ENCODE data around the gene DPEP3. TPM values are rescaled to one million over a fixed set of nuclear protein-coding genes. Genes with fewer than 3 reads are reported as not detected.
"Not testable (repeated sequence)": the region's sequence is repeated elsewhere in the genome, so short reads cannot be mapped to it uniquely, and the experiment has no call there.

The DPEP3 gene
- total RNA-seq, 1 donor from 2014 or later = not detected

DNA sequence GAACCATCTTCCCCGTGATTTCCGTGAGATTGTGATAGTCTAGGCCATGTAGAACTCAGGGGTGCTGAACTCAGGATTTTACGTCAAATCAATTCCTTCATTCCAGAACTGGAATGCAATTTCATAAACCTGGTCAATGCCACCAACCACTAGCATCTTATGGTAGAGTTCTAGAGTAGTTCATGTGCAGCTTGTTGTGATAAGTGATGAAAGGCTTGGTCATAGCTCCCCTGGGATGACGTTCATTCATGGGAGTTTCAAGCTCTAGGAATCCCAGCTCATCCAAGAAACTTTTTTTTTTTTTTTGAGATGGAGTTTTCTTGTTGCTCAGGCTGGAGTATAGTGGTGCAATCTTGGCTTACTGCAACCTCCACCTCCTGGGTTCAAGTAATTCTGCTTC is 22.7 kb upstream of the DPEP3 start:
- no peaks in the 10 kb centered on the region for H3K27me3 Mint-ChIP-seq (ENCODE audit: insufficient read depth)
- H3K4me3 Mint-ChIP-seq = no peak overlapping the region
- H3K36me3 Mint-ChIP-seq (ENCODE audit: low read depth) = peaks cover 2% of the 10 kb centered on the region
- no peak for DNase-seq (ENCODE audit: low spot score)
- H3K4me1 Mint-ChIP-seq (ENCODE audit: low read depth) = peaks cover 41% of the 10 kb centered on the region
- intact Hi-C loops (cut with micrococcal nuclease) = no loop called here
- H3K27ac Mint-ChIP-seq = no peak overlapping the region
- H3K9me3 Mint-ChIP-seq = no peaks in the 10 kb centered on the region

DNA sequence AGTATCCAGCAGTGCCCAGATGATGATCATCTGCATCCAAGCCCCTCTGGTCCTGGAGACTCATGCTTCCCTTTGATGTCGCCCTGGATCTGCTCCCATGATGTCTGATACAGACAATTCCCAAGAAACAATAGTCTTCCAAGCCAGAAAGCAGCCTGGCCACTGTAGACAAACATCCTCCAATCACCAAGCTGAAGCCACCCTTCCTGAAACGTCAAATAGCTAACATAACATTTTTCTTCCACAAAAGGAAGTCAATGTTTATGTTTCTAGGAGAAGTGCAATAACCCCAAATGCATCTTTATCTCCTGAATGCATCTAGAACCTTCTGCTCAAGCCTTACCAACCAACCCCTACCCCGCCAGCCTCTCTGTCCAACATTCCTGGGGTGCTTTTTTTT is 20.2 kb upstream of the DPEP3 start:
- peak overlapping the region; percentile 85 for H3K4me3 Mint-ChIP-seq
- peaks cover 2% of the 10 kb centered on the region for H3K36me3 Mint-ChIP-seq (ENCODE audit: low read depth)
- DNase-seq (ENCODE audit: low spot score) = no peak
- H3K27me3 Mint-ChIP-seq (ENCODE audit: insufficient read depth) = no peaks in the 10 kb centered on the region
- no peaks in the 10 kb centered on the region for H3K9me3 Mint-ChIP-seq
- peaks cover 34% of the 10 kb centered on the region for H3K4me1 Mint-ChIP-seq (ENCODE audit: low read depth)
- intact Hi-C loops (cut with micrococcal nuclease) = no loop called here
- H3K27ac Mint-ChIP-seq = peak overlapping the region; percentile 72

DNA sequence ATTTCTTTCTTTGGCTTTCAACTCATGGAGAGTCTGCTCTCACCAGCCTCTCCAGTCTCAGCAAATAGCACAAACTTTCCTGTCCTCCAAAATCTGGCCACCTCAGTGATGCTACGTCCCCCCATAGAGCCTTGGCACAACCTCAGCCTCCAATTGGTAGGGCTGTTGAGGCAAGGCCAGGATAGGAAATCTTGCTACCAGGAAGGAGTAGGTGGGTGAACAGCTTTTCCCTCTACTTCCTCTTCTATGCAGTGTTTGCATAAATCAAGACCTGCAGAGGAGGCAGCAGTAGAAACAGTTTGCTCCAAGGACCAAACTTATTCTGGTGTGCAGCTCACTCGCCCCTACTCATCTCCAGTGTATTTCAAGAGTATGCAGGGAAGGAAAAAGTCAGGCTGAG is 19.7 kb upstream of the DPEP3 start:
- peaks cover 34% of the 10 kb centered on the region for H3K4me1 Mint-ChIP-seq (ENCODE audit: low read depth)
- intact Hi-C loops (cut with micrococcal nuclease) = no loop called here
- H3K4me3 Mint-ChIP-seq = peak overlapping the region; percentile 85
- no peaks in the 10 kb centered on the region for H3K9me3 Mint-ChIP-seq
- DNase-seq (ENCODE audit: low spot score) = no peak
- H3K27ac Mint-ChIP-seq = peak overlapping the region; percentile 94
- no peaks in the 10 kb centered on the region for H3K27me3 Mint-ChIP-seq (ENCODE audit: insufficient read depth)
- H3K36me3 Mint-ChIP-seq (ENCODE audit: low read depth) = peaks cover 2% of the 10 kb centered on the region

DNA sequence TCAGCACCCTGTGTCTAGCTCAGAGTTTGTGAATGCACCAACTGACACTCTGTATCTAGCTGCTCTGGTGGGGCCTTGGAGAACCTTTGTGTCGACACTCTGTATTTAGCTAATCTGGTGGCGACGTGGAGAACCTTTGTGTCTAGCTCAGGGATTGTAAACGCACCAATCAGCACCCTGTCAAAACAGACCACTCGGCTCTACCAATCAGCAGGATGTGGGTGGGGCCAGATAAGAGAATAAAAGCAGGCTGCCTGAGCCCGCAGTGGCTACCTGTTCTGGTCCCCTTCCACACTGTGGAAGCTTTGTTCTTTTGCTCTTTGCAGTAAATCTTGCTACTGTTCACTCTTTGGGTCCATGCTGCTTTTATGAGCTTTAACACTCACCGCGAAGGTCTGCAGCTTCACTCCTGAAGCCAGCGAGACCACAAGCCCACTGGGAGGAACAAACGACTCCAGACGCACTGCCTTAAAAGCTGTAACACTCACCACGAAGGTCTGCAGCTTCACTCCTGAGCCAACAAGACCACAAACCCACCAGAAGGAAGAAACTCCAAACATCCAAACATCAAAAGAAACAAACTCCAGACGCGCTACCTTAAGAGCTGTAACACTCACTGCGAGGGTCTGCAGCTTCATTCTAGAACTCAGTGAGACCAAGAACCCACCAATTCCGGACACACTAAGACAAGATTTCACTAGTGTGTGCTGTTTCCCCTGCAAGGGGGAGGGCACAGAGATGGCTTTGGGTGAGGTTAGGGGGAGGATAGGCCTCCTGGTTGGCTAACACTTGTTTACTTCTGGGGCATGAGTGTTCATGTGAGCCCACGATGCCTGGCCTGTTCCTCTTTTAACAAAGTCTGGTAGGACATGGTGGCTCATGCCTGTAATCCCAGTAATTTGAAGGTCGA is 18.7 kb upstream of the DPEP3 start, which contains the start of gene DPEP2:
DPEP2 (minus strand) TSS at position 706 of the 910 bp plus-strand sequence. CDS start 6,272 bp downstream, outside the sequence.
- H3K27me3 Mint-ChIP-seq (ENCODE audit: insufficient read depth); H3K36me3 Mint-ChIP-seq (ENCODE audit: low read depth); intact Hi-C loops (cut with micrococcal nuclease); H3K9me3 Mint-ChIP-seq: not testable (repeated sequence)
- Mint-ChIP-seq H3K4me1 (ENCODE audit: low read depth) (peaks cover 36% of the 10 kb centered on the region), H3K27ac (peak within 1 kb of the TSS; percentile 94), H3K4me3 (peak within 1 kb of the TSS; percentile 85)
- DNase-seq (ENCODE audit: low spot score) = peak; percentile 44

DNA sequence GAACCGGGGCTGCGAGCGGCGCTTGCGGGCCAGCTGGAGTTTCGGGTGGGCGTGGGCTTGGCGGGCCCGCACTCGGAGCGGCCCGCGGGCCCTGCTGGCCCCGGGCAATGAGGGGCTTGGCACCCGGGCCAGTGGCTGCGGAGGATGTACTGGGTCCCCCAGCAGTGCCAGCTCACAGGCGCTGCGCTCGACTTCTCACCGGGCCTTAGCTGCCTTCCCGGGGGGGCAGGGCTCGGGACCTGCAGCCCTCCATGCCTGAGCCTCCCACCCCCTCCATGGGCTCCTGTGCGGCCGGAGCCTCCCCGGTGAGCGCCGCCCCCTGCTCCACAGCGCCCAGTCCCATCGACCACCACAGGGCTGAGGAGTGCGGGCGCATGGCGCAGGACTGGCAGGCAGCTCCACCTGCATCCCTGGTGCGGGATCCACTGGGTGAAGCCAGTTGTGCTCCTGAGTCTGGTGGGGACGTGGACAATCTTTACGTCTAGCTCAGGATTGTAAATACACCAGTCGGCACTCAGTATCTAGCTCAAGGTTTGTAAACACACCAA is 18.0 kb upstream of the DPEP3 start:
- H3K9me3 Mint-ChIP-seq; H3K36me3 Mint-ChIP-seq (ENCODE audit: low read depth); H3K27me3 Mint-ChIP-seq (ENCODE audit: insufficient read depth); H3K4me3 Mint-ChIP-seq; DNase-seq (ENCODE audit: low spot score); intact Hi-C loops (cut with micrococcal nuclease): not testable (repeated sequence)
- peak overlapping the region; percentile 94 for H3K27ac Mint-ChIP-seq
- H3K4me1 Mint-ChIP-seq (ENCODE audit: low read depth) = peaks cover 43% of the 10 kb centered on the region

DNA sequence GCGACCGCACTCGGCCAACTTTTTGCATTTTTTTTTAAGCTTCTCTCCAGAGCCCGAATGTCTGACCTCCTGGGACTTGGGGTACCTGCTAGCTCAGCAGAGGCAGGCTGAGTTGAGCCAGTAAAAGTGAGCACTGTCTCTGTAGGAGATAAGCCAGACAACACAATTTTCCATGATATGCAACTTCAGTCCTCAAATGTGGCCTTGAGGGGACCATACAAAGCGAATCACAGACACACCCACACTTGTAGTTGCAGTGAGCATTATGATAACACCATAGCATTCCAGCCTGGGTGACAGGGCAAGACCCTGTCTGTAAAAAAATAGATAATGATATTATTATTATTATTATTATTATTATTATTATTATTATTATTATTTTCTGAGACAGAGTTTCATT is 16.4 kb upstream of the DPEP3 start:
- intact Hi-C loops (cut with micrococcal nuclease) = no loop called here
- Mint-ChIP-seq H3K4me1 (ENCODE audit: low read depth) (peaks cover 43% of the 10 kb centered on the region), H3K27ac (no peak overlapping the region)

DNA sequence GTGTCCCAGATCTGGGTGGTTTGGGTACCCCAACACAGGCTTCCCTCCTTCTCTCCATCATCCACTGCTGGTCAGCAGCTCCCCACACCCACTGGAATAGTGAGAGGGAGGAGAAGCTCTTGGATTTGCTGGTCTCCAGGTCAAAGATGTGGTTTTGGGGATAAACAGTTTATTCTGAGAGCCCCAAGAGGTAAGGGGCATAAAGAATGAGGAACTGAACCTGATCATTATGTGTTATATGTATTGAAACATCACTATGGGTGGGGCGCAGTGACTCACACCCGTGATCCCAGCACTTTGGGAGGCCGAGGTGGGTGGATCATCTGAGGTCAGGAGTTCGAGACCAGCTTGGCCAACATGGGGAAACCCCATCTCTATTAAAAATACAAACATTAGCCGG is 15.1 kb upstream of the DPEP3 start:
- Mint-ChIP-seq H3K27me3 (ENCODE audit: insufficient read depth) (no peaks in the 10 kb centered on the region), H3K4me3 (peak overlapping the region; percentile 37), H3K27ac (peak overlapping the region; percentile 77), H3K9me3 (no peaks in the 10 kb centered on the region), H3K36me3 (ENCODE audit: low read depth) (peaks cover 2% of the 10 kb centered on the region), H3K4me1 (ENCODE audit: low read depth) (peaks cover 40% of the 10 kb centered on the region)
- no peak for DNase-seq (ENCODE audit: low spot score)
- intact Hi-C loops (cut with micrococcal nuclease) = no loop called here

More for the DNA sequence above, 16.4 kb upstream of the DPEP3 start:
- H3K4me3 Mint-ChIP-seq = no peak overlapping the region
- no peak for DNase-seq (ENCODE audit: low spot score)
- H3K27me3 Mint-ChIP-seq (ENCODE audit: insufficient read depth) = no peaks in the 10 kb centered on the region
- no peaks in the 10 kb centered on the region for H3K9me3 Mint-ChIP-seq
- H3K36me3 Mint-ChIP-seq (ENCODE audit: low read depth) = peaks cover 2% of the 10 kb centered on the region

DNA sequence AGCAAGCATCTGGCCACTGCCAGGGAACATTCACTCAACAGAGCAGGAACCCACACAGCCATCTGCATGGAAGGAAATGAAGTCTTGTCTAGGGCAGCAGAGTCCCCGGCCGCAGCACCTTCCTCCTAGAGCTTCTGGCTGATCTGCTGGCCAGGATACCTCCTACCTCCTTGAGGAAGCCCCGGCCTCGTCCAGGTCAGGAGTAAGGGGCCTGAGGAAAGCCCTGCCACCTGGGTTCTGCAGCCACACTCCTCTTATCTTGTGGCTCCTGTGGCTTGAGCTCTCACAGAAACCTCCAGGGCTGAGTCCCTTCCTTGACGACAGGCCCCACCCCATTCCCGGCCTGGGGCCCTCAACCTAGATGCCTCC is 13.7 kb upstream of the DPEP3 start:
- H3K27me3 Mint-ChIP-seq (ENCODE audit: insufficient read depth); H3K9me3 Mint-ChIP-seq; intact Hi-C loops (cut with micrococcal nuclease); H3K36me3 Mint-ChIP-seq (ENCODE audit: low read depth); DNase-seq (ENCODE audit: low spot score): not testable (repeated sequence)
- peaks cover 26% of the 10 kb centered on the region for H3K4me1 Mint-ChIP-seq (ENCODE audit: low read depth)
- peak overlapping the region; percentile 95 for H3K27ac Mint-ChIP-seq
- peak overlapping the region; percentile 76 for H3K4me3 Mint-ChIP-seq

DNA sequence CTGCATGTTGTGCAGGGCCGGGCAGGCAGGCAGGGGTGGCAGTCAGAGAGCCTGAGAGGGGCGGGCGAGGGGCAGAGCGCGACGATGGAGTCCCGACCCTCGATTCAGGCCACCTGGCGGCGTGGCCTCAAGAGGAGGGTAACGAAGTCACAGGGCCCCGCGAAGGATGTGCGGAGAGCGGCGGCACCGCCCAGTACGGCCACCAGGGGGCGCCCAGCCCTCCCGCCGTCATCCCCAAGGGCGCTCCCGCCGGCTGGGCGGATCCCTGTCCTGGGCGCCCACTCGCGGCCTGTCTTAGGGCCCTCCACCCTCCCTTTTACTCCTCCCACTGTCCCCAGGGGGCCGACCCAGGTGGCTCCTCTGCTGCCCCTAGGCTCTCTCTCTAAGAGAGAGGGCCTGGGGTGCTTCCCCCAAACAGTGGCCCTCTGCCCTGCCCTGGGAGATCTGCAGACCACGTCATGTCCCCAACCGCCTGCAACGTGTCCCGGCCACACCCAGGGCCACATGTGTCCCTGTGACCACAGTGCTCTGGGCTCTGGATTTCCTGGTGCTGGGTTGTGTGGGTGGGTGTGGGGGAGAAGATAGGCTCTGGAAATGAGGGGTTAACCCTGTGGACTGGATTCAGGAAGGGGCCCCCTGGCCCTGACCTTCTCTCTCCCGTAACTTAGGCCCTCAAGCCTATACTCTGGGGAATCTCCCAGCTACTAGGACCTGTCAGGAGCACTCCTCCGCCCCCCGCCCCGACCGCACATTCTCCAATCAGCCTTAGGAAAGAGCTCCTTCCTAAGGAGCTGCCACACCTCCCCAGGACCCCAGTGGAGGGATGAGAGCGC is 13.1 kb upstream of the DPEP3 start:
- Mint-ChIP-seq H3K36me3 (ENCODE audit: low read depth) (no peaks in the 10 kb centered on the region), H3K4me1 (ENCODE audit: low read depth) (peaks cover 22% of the 10 kb centered on the region), H3K4me3 (peak overlapping the region; percentile 76), H3K9me3 (no peaks in the 10 kb centered on the region), H3K27me3 (ENCODE audit: insufficient read depth) (no peaks in the 10 kb centered on the region), H3K27ac (peak overlapping the region; percentile 95)
- peak; percentile 81 for DNase-seq (ENCODE audit: low spot score)
- intact Hi-C loops (cut with micrococcal nuclease) = loop anchor here (1.0 kb wide), 6 partner anchors 9 to 236 kb away; partner anchors contain the start of genes DDX28, DUS2 and SLC12A4

DNA sequence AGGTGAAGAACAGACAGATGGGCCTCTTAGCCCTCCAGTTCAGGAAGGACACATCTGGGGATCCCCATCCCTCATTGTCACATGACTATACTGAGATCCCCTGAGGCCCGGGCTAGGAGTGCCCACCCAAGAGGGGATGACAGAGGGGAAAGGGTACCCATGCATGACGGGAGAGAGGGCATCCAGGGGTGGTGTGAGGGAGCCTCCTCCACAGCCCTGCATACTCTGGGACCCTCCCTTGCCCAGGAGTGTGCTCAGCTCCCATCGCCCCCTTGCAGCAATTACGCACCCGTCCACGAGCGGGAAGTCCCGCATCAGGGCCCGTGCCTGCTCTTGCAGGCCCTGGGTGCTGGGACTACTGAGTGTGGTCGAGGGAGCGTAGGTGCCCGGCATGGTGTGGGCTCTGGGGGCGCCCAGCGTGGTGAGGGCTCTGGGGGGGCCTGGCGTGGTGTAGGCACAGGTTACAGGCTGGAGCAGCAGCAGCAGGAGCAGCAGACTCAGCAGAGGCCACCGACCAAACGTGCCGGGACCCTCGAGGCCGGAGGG is 12.4 kb upstream of the DPEP3 start:
- intact Hi-C loops (cut with micrococcal nuclease) = loop anchor here (1.0 kb wide), 6 partner anchors 8 to 237 kb away; partner anchors contain the start of genes DDX28, DUS2 and SLC12A4
- Mint-ChIP-seq H3K27me3 (ENCODE audit: insufficient read depth) (no peaks in the 10 kb centered on the region), H3K4me1 (ENCODE audit: low read depth) (peaks cover 22% of the 10 kb centered on the region), H3K36me3 (ENCODE audit: low read depth) (no peaks in the 10 kb centered on the region), H3K9me3 (no peaks in the 10 kb centered on the region), H3K4me3 (no peak overlapping the region), H3K27ac (peak overlapping the region; percentile 48)
- no peak for DNase-seq (ENCODE audit: low spot score)

DNA sequence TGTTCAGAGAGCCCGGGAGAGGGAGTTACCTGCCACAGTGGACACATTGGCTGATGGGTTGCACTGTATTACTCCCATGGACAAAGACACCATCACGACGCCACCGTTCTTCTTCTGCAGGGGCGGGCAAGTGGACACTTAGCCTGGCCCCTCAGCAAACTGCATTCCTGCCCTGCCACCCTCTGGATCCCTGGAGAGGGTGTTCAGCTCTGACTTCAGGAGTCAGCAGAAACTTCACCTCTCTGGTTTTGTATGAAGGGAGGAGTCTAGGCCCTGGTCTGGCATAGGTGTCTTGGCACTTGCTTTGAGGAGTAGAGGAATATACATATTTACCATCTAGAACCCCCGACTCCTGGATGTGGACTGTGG is 9.7 kb upstream of the DPEP3 start:
- H3K4me3 Mint-ChIP-seq = no peak overlapping the region
- no peaks in the 10 kb centered on the region for H3K36me3 Mint-ChIP-seq (ENCODE audit: low read depth)
- no peak overlapping the region for H3K27ac Mint-ChIP-seq
- intact Hi-C loops (cut with micrococcal nuclease) = no loop called here
- H3K27me3 Mint-ChIP-seq (ENCODE audit: insufficient read depth) = no peaks in the 10 kb centered on the region
- no peak for DNase-seq (ENCODE audit: low spot score)
- H3K4me1 Mint-ChIP-seq (ENCODE audit: low read depth) = peaks cover 14% of the 10 kb centered on the region
- H3K9me3 Mint-ChIP-seq = no peaks in the 10 kb centered on the region

DNA sequence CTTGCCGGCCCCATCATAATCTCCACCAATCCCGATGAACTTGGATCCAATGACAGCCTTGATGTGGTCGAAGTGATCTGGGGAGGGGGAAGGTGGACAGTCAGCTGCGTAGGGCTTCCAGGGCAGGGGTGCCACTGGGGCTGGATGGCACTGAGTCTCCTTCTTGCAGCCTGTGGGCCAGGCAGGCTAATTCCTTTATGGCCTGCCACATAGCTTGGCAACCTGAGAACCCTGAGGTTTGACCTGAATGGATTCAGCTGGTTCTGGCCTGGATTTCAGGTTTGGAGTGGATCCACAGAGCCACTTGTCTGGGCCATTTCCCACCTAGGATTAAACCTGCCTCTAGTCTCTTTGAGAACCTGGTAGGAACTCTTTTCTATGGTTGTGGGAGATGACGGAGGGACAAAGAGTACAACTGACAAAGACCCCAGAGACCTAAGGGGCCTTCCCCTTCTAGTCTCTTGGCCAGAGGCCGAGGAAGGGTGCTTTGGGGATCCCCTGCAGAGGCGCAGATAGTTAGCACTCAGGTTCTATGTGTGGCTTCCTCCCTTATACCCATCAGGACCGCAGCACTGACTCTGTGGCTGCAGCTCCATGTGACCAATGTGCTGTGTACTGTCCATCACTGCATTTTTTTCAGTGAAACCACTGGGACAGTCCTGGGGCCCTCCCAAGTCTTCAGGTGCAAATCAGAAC is 9.2 kb upstream of the DPEP3 start:
- intact Hi-C loops (cut with micrococcal nuclease) = no loop called here
- DNase-seq (ENCODE audit: low spot score) = no peak

More for the DNA sequence above, 9.2 kb upstream of the DPEP3 start:
- no peak overlapping the region for H3K4me3 Mint-ChIP-seq
- H3K27ac Mint-ChIP-seq = no peak overlapping the region
- no peaks in the 10 kb centered on the region for H3K9me3 Mint-ChIP-seq
- H3K4me1 Mint-ChIP-seq (ENCODE audit: low read depth) = peaks cover 15% of the 10 kb centered on the region
- H3K27me3 Mint-ChIP-seq (ENCODE audit: insufficient read depth) = no peaks in the 10 kb centered on the region
- H3K36me3 Mint-ChIP-seq (ENCODE audit: low read depth) = no peaks in the 10 kb centered on the region

Measured in activated T-helper 1 cell treated with anti-CD3 and anti-CD28 coated beads, Interleukin-12 subunit alpha, Interleukin-12 subunit beta, Interleukin-2, Interleukin-4 antibody, amounts not matched to agents 30 ng/mL and 10 ng/mL and 1 ng/mL, durations not matched to agents 14 hours and 24 hours and 36 hours (primary cell).